Measurements from ENCODE around the gene ZDHHC11.

ZDHHC11 gene

GRCh38 chr5:850511-851006, at the start of gene ZDHHC11:
Gene ZDHHC11 (minus strand): TSS chr5:850986. CDS start chr5:850602, 384 bp downstream.
- DNase-seq (ENCODE audit: low spot score), result peak; percentile 43

GRCh38 chr5:893711-894110, 42.9 kb upstream of the ZDHHC11 start:
- no peak for DNase-seq (ENCODE audit: low spot score)

- DNase-seq (ENCODE audit: low spot score), result peak; percentile 21
These were observed 42.3 kb upstream of the ZDHHC11 start for GRCh38 chr5:893137-893506.

- peak; percentile 100 for DNase-seq (ENCODE audit: low spot score)
These were observed 41.8 kb upstream of the ZDHHC11 start, which contains the start of the genes BRD9 and TRIP13 for GRCh38 chr5:892394-893136. Gene BRD9 (minus strand): TSS chr5:892801. CDS start chr5:892657, 144 bp downstream. Gene TRIP13 (plus strand): TSS chr5:892884. CDS start chr5:892999, 115 bp downstream.

- peak; percentile 71 for DNase-seq (ENCODE audit: low spot score)
These were observed 41.1 kb upstream of the ZDHHC11 start for GRCh38 chr5:891837-892393.

- DNase-seq (ENCODE audit: low spot score), result no peak
These were observed 40.5 kb upstream of the ZDHHC11 start for GRCh38 chr5:891117-891836.

DNA sequence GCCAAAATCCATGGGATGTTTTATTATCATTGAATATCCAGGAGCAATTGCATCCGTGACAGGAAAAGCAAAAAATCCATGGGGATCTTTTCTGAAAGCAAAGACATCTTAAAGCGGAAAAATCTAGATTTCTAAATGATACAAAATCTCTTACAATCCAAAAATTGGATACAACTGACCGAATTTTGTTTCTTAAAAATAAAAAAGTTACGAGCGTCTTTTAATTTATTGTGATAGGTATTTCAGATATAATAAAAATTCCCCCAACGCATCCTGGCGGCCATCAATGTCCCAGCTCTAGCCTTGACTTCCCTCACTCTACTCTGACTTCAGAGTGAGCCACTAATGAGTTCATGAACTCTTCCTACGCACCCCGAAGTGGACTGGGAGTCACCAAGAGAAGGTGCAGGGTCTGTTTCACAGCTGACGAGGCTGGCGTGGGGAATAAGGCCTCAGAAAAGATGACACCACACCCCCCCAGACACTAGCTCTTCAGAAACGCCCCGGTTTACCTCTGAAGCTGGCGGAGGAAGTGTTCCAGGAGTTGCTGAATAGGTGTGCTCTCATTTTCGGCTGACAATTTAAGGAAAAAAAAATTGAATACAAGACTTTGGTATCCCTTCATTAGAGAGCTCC, 38.4 kb upstream of the ZDHHC11 start:
- DNase-seq (ENCODE audit: low spot score), result no peak

GRCh38 chr5:888638-889035, 37.9 kb upstream of the ZDHHC11 start:
- no peak for DNase-seq (ENCODE audit: low spot score)

- no peak for DNase-seq (ENCODE audit: low spot score)
These were observed 37.3 kb upstream of the ZDHHC11 start for GRCh38 chr5:887947-888637.

DNA sequence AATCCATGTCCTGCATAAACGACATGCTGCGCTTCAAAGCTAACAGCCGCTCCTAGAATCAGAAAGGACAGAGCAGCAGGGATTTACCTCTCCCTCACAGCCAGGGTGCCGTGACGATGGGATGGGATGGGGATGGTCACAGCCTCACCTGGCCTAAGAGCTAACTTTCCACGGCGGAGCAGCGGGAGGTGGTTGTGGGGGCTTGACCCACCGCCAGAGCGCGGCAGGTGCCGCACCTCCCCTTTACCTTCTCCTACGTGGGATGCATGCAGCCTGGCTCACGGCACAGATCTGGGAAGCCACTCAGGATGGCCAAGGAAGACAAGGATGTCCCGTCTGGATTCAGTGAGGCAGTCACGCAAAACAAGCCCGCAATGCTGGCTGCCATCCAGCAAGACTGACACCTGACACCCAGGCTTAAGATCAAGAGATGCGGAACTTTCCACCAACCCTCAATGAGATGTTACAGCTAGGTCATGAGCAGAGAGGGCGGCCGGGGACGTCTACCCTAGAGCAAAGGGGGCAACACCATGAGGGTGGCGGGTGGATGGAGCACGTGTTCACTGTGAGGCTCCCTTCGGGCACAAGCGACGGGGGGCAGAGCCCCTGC, 36.0 kb upstream of the ZDHHC11 start:
- DNase-seq (ENCODE audit: low spot score), result no peak

- DNase-seq (ENCODE audit: low spot score), result no peak
These were observed 35.2 kb upstream of the ZDHHC11 start for GRCh38 chr5:886036-886435.

DNA sequence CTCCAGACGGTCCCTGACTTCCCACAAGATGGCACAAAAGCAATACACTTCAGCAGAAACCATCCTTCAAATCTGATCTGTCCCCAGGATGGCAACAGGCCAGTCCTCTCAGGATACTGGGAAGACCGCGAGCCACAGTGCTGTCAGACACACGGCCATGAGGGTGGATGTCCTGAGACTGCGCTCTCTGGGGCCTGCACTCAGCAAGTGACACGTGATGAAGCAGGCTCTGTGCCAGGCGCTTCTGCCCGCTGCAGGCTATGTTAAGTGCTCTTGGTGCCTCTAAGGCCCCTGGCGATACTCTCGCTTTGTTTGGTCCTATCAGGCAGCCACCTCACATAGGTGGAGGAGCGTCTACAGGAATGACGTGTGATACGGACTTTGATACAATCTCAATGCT, 34.7 kb upstream of the ZDHHC11 start:
- DNase-seq (ENCODE audit: low spot score), result no peak

DNA sequence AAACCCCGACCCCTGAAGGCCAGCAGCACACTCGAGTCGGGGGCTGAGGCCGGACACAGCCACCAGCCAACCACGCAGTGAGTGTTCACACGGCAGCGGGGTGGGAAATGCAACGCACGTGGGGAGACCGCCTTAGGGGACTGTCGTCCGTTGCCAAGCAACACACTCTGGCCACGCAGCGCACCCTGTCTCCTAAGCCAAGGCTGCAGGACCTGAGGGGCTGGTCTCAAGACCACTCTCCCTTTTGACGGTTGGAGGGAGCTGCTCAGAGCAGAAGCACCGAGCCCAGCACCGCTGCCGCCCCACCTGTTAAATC, 34.3 kb upstream of the ZDHHC11 start:
- DNase-seq (ENCODE audit: low spot score), result no peak

DNA sequence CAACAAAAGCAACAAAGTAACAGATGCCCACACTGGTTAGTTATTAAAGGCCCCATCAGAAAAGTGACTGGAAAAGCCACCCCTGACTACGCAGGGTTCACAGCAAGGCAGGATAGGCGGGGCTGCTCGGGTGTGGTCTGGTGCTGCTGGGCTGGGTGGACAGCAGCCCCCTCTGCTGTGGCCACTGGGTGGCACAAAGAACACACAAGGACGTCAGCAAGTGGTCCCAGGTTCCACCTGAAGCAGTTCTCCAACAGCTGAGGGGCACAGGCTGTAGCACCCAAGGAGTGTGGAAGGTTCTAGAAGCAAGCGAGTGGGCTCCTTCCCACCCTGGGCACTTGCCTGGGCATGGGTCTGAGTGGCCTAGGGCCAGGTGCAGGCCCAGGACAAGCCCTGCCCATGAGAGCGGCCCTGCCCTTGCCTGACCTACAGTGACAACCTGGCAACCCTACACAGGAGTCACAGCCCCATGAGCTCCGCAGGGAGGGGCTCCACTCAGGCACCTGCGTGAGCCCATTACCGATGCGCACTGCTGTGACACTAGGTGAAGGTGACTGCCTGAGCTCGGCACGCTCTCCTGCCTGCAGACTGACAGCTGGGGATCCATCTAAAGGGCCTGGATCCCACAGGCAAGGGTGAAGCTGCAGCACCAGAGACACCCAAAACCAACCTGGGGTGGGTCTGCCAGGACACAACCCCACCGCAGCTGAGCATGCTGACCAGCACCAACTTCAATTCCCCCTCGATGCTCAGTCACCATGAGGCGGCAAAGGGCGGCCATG, 33.8 kb upstream of the ZDHHC11 start:
- no peak for DNase-seq (ENCODE audit: low spot score)

DNA sequence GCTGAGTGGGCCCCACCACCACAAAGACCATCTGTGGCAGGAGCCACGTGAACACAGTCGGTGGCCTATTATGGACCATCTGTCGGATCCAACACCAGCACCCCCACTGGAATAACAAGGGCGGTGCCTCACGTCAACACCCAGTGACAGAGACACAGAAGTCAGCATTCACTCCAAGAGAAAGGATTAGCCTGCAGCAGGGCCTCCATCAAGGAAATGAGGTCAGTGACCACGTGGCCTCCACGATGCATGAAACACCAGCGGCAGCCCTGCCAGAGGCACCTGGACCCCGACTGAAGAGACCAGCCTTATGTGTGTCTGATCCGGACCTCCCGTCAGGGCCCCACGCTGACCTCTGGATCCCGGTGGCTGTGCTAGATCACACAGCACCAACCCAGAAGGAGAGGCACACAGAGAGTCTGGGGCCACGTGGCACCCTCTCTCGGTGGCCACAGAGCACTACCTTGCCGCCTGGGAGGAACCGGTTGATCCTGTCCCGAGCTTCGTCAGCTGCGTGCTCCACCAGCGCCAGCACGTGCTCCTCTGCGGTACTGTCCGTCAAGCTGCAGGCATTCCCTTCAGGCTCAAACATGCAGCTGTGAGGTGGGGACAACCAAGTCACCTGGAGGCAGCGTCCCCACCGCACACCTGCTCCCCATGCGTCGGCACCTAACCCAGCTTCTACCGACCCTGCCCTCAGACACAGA, 32.8 kb upstream of the ZDHHC11 start:
- DNase-seq (ENCODE audit: low spot score), result no peak

DNA sequence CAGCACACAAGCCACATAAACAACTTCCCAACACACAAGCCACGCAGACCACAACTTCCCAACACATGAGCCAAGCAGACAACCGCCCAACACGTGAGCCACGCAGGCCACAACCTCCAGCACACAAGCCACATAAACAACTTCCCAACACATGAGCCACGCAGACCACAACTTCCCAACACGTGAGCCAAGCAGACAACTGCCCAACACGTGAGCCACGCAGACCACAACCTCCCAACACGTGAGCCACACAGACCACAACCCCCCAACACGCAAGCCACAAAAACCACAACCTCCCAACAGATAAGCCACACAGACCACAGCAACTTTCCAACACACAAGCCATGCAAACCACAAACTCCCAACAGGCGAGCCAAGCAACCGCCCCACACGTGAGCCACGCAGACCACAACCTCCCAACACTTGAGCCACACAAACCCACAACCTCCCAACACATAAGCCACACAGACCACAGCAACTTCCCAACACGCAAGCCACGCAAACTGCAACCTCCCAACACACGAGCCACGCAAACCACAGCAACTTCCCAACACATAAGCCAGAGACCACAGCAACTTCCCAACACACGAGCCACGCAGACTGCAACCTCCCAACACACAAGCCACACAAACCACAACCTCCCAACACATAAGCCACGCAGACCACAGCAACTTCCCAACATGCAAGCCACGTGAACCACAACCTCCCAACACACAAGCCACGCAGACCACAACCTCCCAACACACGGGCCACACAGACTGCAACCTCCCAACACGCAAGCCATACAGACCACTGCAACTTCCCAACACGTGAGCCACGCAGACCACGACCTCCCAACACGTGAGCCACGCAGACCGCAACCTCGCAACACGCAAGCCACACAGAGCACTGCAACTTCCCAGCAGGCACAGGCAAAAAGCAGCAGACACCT, 31.7 kb upstream of the ZDHHC11 start:
- DNase-seq (ENCODE audit: low spot score), result no peak

DNA sequence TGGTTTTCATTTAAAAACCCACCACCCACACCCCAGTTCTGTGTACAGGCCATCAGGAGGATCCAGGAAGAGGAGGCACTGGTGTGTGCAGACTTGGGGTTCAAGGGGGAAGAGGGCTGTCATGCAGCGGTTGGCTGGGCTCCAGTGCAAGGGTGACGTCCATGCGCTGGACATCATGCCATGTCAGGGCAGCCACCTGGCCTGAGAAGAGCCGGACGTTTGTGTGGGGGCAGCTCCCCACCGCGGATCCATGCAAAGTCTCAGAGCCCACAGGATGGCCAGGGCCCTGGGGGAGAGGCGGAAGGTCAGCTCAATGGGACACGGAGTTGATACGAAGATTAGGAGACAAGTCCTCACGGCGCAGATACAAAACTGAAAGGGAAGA, 30.8 kb upstream of the ZDHHC11 start:
- DNase-seq (ENCODE audit: low spot score), result no peak

- DNase-seq (ENCODE audit: low spot score), result no peak
These were observed 30.2 kb upstream of the ZDHHC11 start for GRCh38 chr5:880816-881550.
